ENCODE measurements around the gene FANCE. TPM values are rescaled to one million over a fixed set of nuclear protein-coding genes. Genes with fewer than 3 reads are reported as not detected.

The FANCE gene
- total RNA-seq, 4 donors from 2014 or later = 4.1 to 6.6 (median 6.2) TPM

DNA sequence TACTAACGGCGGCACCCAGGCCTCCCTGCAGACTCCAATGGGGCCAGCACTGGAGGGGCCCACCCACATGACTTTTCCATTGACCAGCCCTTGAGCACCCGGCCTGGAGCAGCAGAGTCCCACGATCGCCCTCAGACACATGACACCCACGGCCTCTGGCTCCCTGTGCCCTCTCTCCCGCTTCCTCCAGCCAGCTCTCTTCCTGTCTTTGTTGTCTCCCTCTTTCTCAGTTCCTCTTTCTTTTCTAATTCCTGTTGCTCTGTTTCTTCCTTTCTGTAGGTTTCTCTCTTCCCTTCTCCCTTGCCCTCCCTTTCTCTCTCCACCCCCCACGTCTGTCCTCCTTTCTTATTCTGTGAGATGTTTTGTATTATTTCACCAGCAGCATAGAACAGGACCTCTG is 26.1 kb upstream of the FANCE start:
- Histone ChIP-seq H3K4me1 (no peaks in the 10 kb centered on the region), H3K36me3 (peaks cover 41 to 48% of the 10 kb centered on the region in 2 donors), H3K27ac (no peak overlapping the region), H3K9me3 (no peaks in the 10 kb centered on the region), H3K4me3 (replicated peaks in 1 of 3) (no peak overlapping the region), H3K27me3 (no peaks in the 10 kb centered on the region)
- no peak for DNase-seq
- intact Hi-C loops (cut with DNase I) = no loop called here
- TF ChIP-seq, protein P1, sequence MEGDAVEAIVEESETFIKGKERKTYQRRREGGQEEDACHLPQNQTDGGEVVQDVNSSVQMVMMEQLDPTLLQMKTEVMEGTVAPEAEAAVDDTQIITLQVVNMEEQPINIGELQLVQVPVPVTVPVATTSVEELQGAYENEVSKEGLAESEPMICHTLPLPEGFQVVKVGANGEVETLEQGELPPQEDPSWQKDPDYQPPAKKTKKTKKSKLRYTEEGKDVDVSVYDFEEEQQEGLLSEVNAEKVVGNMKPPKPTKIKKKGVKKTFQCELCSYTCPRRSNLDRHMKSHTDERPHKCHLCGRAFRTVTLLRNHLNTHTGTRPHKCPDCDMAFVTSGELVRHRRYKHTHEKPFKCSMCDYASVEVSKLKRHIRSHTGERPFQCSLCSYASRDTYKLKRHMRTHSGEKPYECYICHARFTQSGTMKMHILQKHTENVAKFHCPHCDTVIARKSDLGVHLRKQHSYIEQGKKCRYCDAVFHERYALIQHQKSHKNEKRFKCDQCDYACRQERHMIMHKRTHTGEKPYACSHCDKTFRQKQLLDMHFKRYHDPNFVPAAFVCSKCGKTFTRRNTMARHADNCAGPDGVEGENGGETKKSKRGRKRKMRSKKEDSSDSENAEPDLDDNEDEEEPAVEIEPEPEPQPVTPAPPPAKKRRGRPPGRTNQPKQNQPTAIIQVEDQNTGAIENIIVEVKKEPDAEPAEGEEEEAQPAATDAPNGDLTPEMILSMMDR (IDR thresholded peaks at IDR 0.05) = no peak
- no peak for TF ChIP-seq POLR2A (IDR thresholded peaks at IDR 0.05)
- WGBS, 2 donors = 74 to 76% methylated on average over 8 of the region's 8 CpGs

DNA sequence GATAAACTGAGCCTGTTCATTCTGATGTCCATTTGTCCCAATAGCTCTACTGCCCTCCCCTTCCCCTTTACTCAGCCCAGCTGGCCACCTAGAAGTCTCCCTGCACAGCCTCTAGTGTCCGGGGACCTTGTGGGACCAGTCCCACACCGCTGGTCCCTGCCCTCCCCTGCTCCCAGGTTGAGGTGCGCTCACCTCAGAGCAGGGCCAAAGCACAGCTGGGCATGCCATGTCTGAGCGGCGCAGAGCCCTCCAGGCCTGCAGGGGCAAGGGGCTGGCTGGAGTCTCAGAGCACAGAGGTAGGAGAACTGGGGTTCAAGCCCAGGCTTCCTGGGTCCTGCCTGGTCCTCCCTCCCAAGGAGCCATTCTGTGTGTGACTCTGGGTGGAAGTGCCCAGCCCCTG is 24.7 kb upstream of the FANCE start:
- TF ChIP-seq, protein P1 (IDR thresholded peaks at IDR 0.05) = no peak
- no peak for TF ChIP-seq POLR2A (IDR thresholded peaks at IDR 0.05)
- no peak overlapping the region for H3K27ac ChIP-seq
- WGBS, 2 donors = 89 to 100% methylated on average over 5 of the region's 5 CpGs
- H3K27me3 ChIP-seq = no peaks in the 10 kb centered on the region
- H3K4me3 ChIP-seq (replicated peaks in 1 of 3) = no peak overlapping the region
- intact Hi-C loops (cut with DNase I) = no loop called here
- DNase-seq = no peak
- no peaks in the 10 kb centered on the region for H3K4me1 ChIP-seq
- peaks cover 33 to 40% of the 10 kb centered on the region in 2 donors for H3K36me3 ChIP-seq
- no peaks in the 10 kb centered on the region for H3K9me3 ChIP-seq

DNA sequence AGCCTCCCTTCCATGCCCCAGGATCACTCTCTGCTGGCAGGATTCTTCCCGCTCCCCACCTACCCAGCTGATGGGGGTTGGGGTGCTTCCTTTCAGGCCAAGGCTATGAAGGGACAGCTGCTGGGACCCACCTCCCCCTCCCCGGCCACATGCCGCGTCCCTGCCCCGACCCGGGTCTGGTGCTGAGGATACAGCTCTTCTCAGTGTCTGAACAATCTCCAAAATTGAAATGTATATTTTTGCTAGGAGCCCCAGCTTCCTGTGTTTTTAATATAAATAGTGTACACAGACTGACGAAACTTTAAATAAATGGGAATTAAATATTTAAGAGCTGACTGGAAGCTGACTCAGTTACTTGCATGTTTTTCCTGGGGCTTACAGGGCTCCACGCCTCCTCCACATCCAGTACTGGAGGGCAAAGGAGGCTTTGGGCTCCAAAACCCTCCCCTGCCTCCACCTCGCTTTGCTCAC is 24.3 kb upstream of the FANCE start:
- intact Hi-C loops (cut with DNase I) = no loop called here
- Histone ChIP-seq H3K27me3 (no peaks in the 10 kb centered on the region), H3K36me3 (peaks cover 31 to 36% of the 10 kb centered on the region in 2 donors), H3K4me3 (replicated peaks in 1 of 3) (no peak overlapping the region), H3K27ac (no peak overlapping the region), H3K4me1 (no peaks in the 10 kb centered on the region), H3K9me3 (no peaks in the 10 kb centered on the region)
- 85 to 90% methylated on average over 8 of the region's 9 CpGs for WGBS, 2 donors
- TF ChIP-seq POLR2A (IDR thresholded peaks at IDR 0.05) = no peak
- TF ChIP-seq, protein P1 (IDR thresholded peaks at IDR 0.05) = no peak
- no peak for DNase-seq

DNA sequence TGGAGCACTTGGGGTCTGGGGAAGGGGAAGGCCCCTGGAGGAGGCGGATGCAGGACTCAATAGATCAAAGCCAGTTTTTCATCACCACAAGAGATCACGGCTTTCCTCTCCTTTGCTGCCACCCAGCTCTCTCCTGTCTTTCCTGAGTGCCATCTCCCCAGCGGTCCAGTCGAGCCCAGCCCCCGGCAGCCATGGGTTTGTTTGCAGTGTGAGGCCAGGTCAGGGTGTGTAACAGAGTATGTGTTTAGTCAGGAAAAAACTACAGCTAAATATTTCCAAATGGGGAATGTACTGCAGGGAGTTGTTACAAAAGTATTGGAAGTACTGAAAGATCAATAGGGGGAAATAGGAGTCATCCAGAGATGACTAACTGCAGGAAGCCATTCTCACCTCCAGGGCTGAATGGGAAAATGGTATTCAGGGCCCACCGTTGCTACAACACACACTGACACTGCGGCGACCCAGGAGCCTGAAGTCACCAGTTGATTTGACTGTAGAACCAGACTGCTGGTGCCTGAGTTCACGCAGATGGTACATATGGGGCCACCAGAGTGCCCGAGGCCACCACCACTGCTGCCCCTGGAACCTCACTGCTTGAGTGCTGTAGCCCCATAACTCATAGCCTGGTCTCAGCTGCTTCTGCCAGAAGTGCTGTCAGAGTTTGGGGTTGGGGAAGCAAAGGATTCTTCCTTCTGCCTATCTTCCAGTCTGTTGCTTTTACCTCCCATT is 23.6 kb upstream of the FANCE start:
- H3K4me1 ChIP-seq = no peaks in the 10 kb centered on the region
- 85 to 87% methylated on average over 10 of the region's 10 CpGs for WGBS, 2 donors
- no peak overlapping the region for H3K4me3 ChIP-seq (replicated peaks in 1 of 3)
- DNase-seq = no peak
- no peaks in the 10 kb centered on the region for H3K27me3 ChIP-seq
- TF ChIP-seq, protein P1 (IDR thresholded peaks at IDR 0.05) = no peak
- TF ChIP-seq POLR2A (IDR thresholded peaks at IDR 0.05) = no peak
- H3K9me3 ChIP-seq = no peaks in the 10 kb centered on the region
- H3K27ac ChIP-seq = no peak overlapping the region
- peaks cover 31 to 36% of the 10 kb centered on the region in 2 donors for H3K36me3 ChIP-seq
- intact Hi-C loops (cut with DNase I) = no loop called here

DNA sequence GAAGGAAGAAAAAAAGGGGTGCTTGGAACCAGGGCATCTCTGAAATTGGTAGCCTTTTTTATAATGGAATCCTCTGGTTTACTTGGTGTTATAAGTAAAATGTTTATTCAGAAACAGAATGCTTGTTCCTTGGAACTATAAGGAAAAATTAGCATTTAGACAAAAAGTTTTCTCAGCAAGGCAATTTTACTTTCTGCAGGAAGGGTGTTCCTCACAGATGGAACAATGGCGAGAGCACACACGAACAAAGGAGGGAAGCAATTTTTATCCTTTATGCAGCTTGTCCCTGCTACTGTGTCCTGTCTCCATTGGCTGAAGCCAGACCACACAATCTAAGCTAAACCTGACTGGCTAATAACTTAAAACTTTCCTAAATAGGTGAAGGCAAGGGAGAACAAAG is 22.7 kb upstream of the FANCE start:
- 96 to 98% methylated on average over 2 of the region's 2 CpGs for WGBS, 2 donors
- Histone ChIP-seq H3K4me1 (no peaks in the 10 kb centered on the region), H3K9me3 (no peaks in the 10 kb centered on the region), H3K36me3 (peaks cover 25 to 29% of the 10 kb centered on the region in 2 donors), H3K27ac (no peak overlapping the region), H3K27me3 (no peaks in the 10 kb centered on the region), H3K4me3 (replicated peaks in 1 of 3) (no peak overlapping the region)
- DNase-seq = no peak
- intact Hi-C loops (cut with DNase I) = no loop called here
- TF ChIP-seq, protein P1 (IDR thresholded peaks at IDR 0.05) = no peak
- TF ChIP-seq POLR2A (IDR thresholded peaks at IDR 0.05) = no peak
